ENCODE data around the gene ZNF592. TPM values are rescaled to one million over a fixed set of nuclear protein-coding genes. Genes with fewer than 3 reads are reported as not detected.

The ZNF592 gene
- total RNA-seq, 6 donors from 2014 or later: 22.5 to 35.2 (median 26.7) TPM

- H3K27ac ChIP-seq: no peak overlapping the region
- no peaks in the 10 kb centered on the region for H3K9me3 ChIP-seq
- ATAC-seq (ENCODE audit: low FRiP score in 2 of 2) (no peak), DNase-seq (no peak)
- TF ChIP-seq POLR2A (IDR thresholded peaks at IDR 0.05) (no peak), POLR2AphosphoS5 (IDR thresholded peaks at IDR 0.05) (no peak), CTCF (IDR thresholded peaks at IDR 0.05) (no peak), EP300 (IDR thresholded peaks at IDR 0.05) (no peak)
- H3K4me3 ChIP-seq: no peak overlapping the region
- peaks cover 4 to 42% (median 18%) of the 10 kb centered on the region in 4 donors for H3K36me3 ChIP-seq
- no peaks in the 10 kb centered on the region for H3K27me3 ChIP-seq
- WGBS, 2 donors: 91 to 93% methylated on average over 4 of the region's 4 CpGs
- H3K4me1 ChIP-seq: peaks cover 24 to 44% (median 33%) of the 10 kb centered on the region in 4 donors
These were observed 17.3 kb downstream of the ZNF592 start for GRCh38 chr15:84765675-84766074.

GRCh38 chr15:84766461-84767035 lies 18.2 kb downstream of the ZNF592 start:
- H3K27ac ChIP-seq: no peak overlapping the region
- ATAC-seq (ENCODE audit: low FRiP score in 2 of 2): no peak
- H3K4me3 ChIP-seq: no peak overlapping the region
- TF ChIP-seq CTCF (IDR thresholded peaks at IDR 0.05): no peak
- no peaks in the 10 kb centered on the region for H3K27me3 ChIP-seq
- peaks cover 15 to 36% (median 27%) of the 10 kb centered on the region in 4 donors for H3K4me1 ChIP-seq
- no peak for DNase-seq
- H3K36me3 ChIP-seq: peaks cover 4 to 44% (median 21%) of the 10 kb centered on the region in 4 donors
- 91 to 92% methylated on average over 6 of the region's 6 CpGs for WGBS, 2 donors
- H3K9me3 ChIP-seq: no peaks in the 10 kb centered on the region

GRCh38 chr15:84772031-84772430 lies 23.6 kb downstream of the ZNF592 start:
- no peak for DNase-seq
- no peaks in the 10 kb centered on the region for H3K27me3 ChIP-seq
- H3K4me1 ChIP-seq: peaks cover 8 to 26% (median 17%) of the 10 kb centered on the region in 4 donors
- H3K36me3 ChIP-seq: peaks cover 4 to 34% (median 19%) of the 10 kb centered on the region in 4 donors
- H3K4me3 ChIP-seq: no peak overlapping the region
- TF ChIP-seq POLR2A (IDR thresholded peaks at IDR 0.05) (no peak), EP300 (IDR thresholded peaks at IDR 0.05) (no peak), CTCF (IDR thresholded peaks at IDR 0.05) (no peak), POLR2AphosphoS5 (IDR thresholded peaks at IDR 0.05) (no peak)
- no peaks in the 10 kb centered on the region for H3K9me3 ChIP-seq
- 39 to 53% methylated on average over 5 of the region's 5 CpGs for WGBS, 2 donors
- peak overlapping the region in 3 of 4 donors; percentile 6 to 17 (median 14) for H3K27ac ChIP-seq
- ATAC-seq (ENCODE audit: low FRiP score in 2 of 2): no peak

GRCh38 chr15:84772467-84772866 lies 24.1 kb downstream of the ZNF592 start:
- Histone ChIP-seq H3K27ac (peak overlapping the region in 2 of 4 donors; percentile 6 to 14), H3K36me3 (peaks cover 4 to 32% (median 16%) of the 10 kb centered on the region in 4 donors), H3K4me3 (no peak overlapping the region), H3K27me3 (no peaks in the 10 kb centered on the region), H3K9me3 (no peaks in the 10 kb centered on the region), H3K4me1 (peaks cover 8 to 26% (median 17%) of the 10 kb centered on the region in 4 donors)
- no peak for TF ChIP-seq CTCF (IDR thresholded peaks at IDR 0.05)
- TF ChIP-seq EP300 (IDR thresholded peaks at IDR 0.05): no peak
- TF ChIP-seq POLR2AphosphoS5 (IDR thresholded peaks at IDR 0.05): no peak
- TF ChIP-seq POLR2A (IDR thresholded peaks at IDR 0.05): no peak
- ATAC-seq (ENCODE audit: low FRiP score in 2 of 2) (no peak), DNase-seq (no peak)
- whole genome bisulfite sequencing, 2 donors: 45 to 48% methylated on average over 2 of the region's 2 CpGs

GRCh38 chr15:84773716-84774115 lies 25.3 kb downstream of the ZNF592 start:
- Histone ChIP-seq H3K4me1 (peaks cover 8 to 26% (median 17%) of the 10 kb centered on the region in 4 donors), H3K27me3 (no peaks in the 10 kb centered on the region), H3K9me3 (no peaks in the 10 kb centered on the region), H3K36me3 (peaks cover 0 to 27% (median 9%) of the 10 kb centered on the region in 4 donors), H3K4me3 (no peak overlapping the region), H3K27ac (peak overlapping the region in 1 of 4 donors; percentile 26)
- TF ChIP-seq CTCF (IDR thresholded peaks at IDR 0.05): no peak
- TF ChIP-seq POLR2AphosphoS5 (IDR thresholded peaks at IDR 0.05): no peak
- no peak for TF ChIP-seq POLR2A (IDR thresholded peaks at IDR 0.05)
- TF ChIP-seq EP300 (IDR thresholded peaks at IDR 0.05): no peak
- ATAC-seq (ENCODE audit: low FRiP score in 2 of 2): peak in 1 of 2 donors; percentile 50
- DNase-seq: no peak
- WGBS, 2 donors: 68 to 83% methylated on average over 3 of the region's 3 CpGs

Measured in upper lobe of left lung (tissue), 6 donors.